ENCODE data around the gene TAF1B. TPM values are rescaled to one million over a fixed set of nuclear protein-coding genes. Genes with fewer than 3 reads are reported as not detected.

Gene TAF1B
- total RNA-seq, 3 donors from 2014 or later = 17.0 to 21.6 (median 20.3) TPM

GRCh38 chr2:9952286-9952737, 109.0 kb downstream of the TAF1B start:
- peak overlapping the region; percentile 93 to 94 for H3K27ac ChIP-seq

GRCh38 chr2:9952856-9953503, 109.7 kb downstream of the TAF1B start:
- DNase-seq (ENCODE audit: low spot score in 2 of 2) = no peak
- H3K4me3 ChIP-seq = peak overlapping the region in 2 of 3 donors; percentile 75 to 93
- H3K4me1 ChIP-seq = peaks cover 0 to 3% of the 10 kb centered on the region in 2 donors
- intact Hi-C loops (cut with DNase I; ENCODE audit: low total_unique reads) = loop anchor here (10.0 kb wide), 1 partner anchor 138 kb away; no protein-coding TSS in a partner anchor
- no peaks in the 10 kb centered on the region for H3K9me3 ChIP-seq
- TF ChIP-seq CTCF (IDR thresholded peaks at IDR 0.05) = no peak
- no peak for TF ChIP-seq POLR2AphosphoS5 (IDR thresholded peaks at IDR 0.05)
- TF ChIP-seq POLR2A (IDR thresholded peaks at IDR 0.05) = no peak
- no peaks in the 10 kb centered on the region for H3K27me3 ChIP-seq
- no peaks in the 10 kb centered on the region for H3K36me3 ChIP-seq
- peak overlapping the region; percentile 62 to 94 for H3K27ac ChIP-seq

More at GRCh38 chr2:9952286-9952737, 109.0 kb downstream of the TAF1B start:
- Histone ChIP-seq H3K9me3 (no peaks in the 10 kb centered on the region), H3K4me3 (peak overlapping the region; percentile 68 to 93 (median 75)), H3K36me3 (no peaks in the 10 kb centered on the region), H3K4me1 (peaks cover 0 to 3% of the 10 kb centered on the region in 2 donors), H3K27me3 (no peaks in the 10 kb centered on the region)
- no peak for DNase-seq (ENCODE audit: low spot score in 2 of 2)
- intact Hi-C loops (cut with DNase I; ENCODE audit: low total_unique reads) = loop anchor here (10.0 kb wide), 1 partner anchor 138 kb away; no protein-coding TSS in a partner anchor
- TF ChIP-seq POLR2A (IDR thresholded peaks at IDR 0.05) (no peak), CTCF (IDR thresholded peaks at IDR 0.05) (no peak), POLR2AphosphoS5 (IDR thresholded peaks at IDR 0.05) (no peak)

GRCh38 chr2:9954136-9954535, 110.9 kb downstream of the TAF1B start:
- Histone ChIP-seq H3K9me3 (no peaks in the 10 kb centered on the region), H3K27ac (peak overlapping the region; percentile 67 to 94), H3K27me3 (no peaks in the 10 kb centered on the region), H3K4me1 (peaks cover 0 to 3% of the 10 kb centered on the region in 2 donors), H3K4me3 (peak overlapping the region in 2 of 3 donors; percentile 6 to 17), H3K36me3 (no peaks in the 10 kb centered on the region)
- no peak for TF ChIP-seq POLR2AphosphoS5 (IDR thresholded peaks at IDR 0.05)
- TF ChIP-seq CTCF (IDR thresholded peaks at IDR 0.05) = no peak
- TF ChIP-seq POLR2A (IDR thresholded peaks at IDR 0.05) = no peak
- DNase-seq (ENCODE audit: low spot score in 2 of 2) = no peak
- intact Hi-C loops (cut with DNase I; ENCODE audit: low total_unique reads) = loop anchor here (10.0 kb wide), 1 partner anchor 139 kb away; no protein-coding TSS in a partner anchor

GRCh38 chr2:9958057-9958456, 114.8 kb downstream of the TAF1B start:
- intact Hi-C loops (cut with DNase I; ENCODE audit: low total_unique reads) = loop anchor here (10.0 kb wide), 1 partner anchor 143 kb away; no protein-coding TSS in a partner anchor
- no peak for TF ChIP-seq CTCF (IDR thresholded peaks at IDR 0.05)
- no peak for TF ChIP-seq POLR2A (IDR thresholded peaks at IDR 0.05)
- TF ChIP-seq POLR2AphosphoS5 (IDR thresholded peaks at IDR 0.05) = no peak

GRCh38 chr2:9959262-9959661, 116.0 kb downstream of the TAF1B start:
- TF ChIP-seq POLR2AphosphoS5 (IDR thresholded peaks at IDR 0.05) (no peak), CTCF (IDR thresholded peaks at IDR 0.05) (no peak), POLR2A (IDR thresholded peaks at IDR 0.05) (no peak)
- Histone ChIP-seq H3K9me3 (no peaks in the 10 kb centered on the region), H3K4me3 (no peak overlapping the region), H3K27ac (no peak overlapping the region), H3K36me3 (peaks cover 5% of the 10 kb centered on the region), H3K4me1 (no peaks in the 10 kb centered on the region), H3K27me3 (no peaks in the 10 kb centered on the region)
- DNase-seq (ENCODE audit: low spot score in 2 of 2) = no peak
- intact Hi-C loops (cut with DNase I; ENCODE audit: low total_unique reads) = loop anchor here (10.0 kb wide), 1 partner anchor 144 kb away; no protein-coding TSS in a partner anchor

More at GRCh38 chr2:9958057-9958456, 114.8 kb downstream of the TAF1B start:
- DNase-seq (ENCODE audit: low spot score in 2 of 2) = no peak
- no peaks in the 10 kb centered on the region for H3K9me3 ChIP-seq
- H3K27ac ChIP-seq = no peak overlapping the region
- H3K4me1 ChIP-seq = no peaks in the 10 kb centered on the region
- no peaks in the 10 kb centered on the region for H3K27me3 ChIP-seq
- no peak overlapping the region for H3K4me3 ChIP-seq
- H3K36me3 ChIP-seq = peaks cover 5% of the 10 kb centered on the region

Data from breast epithelium (tissue), 4 donors.